Progenitor cell of endocrine pancreas (in vitro differentiated cells): ENCODE measurements around the gene KIAA1328. TPM values are rescaled to one million over a fixed set of nuclear protein-coding genes. Genes with fewer than 3 reads are reported as not detected.

Experiments used
- DNase-seq: peaks from one replicate; pipeline ENCODE4 v3.0.0; 2021; ENCODE audit warnings: low spot score; ENCODE audit not compliant: unreplicated experiment
- H3K27ac Mint-ChIP-seq: 2 replicates; pipeline ENCODE4 v1.8.0; 2021; ENCODE audit warnings: mild to moderate bottlenecking, moderate library complexity, mixed read lengths
- H3K27me3 Mint-ChIP-seq: 2 replicates; pipeline ENCODE4 v1.8.0; 2021; ENCODE audit warnings: mixed read lengths
- H3K36me3 Mint-ChIP-seq: 2 replicates; pipeline ENCODE4 v1.8.0; 2022; ENCODE audit warnings: mixed read lengths; ENCODE audit not compliant: insufficient read depth
- H3K4me1 Mint-ChIP-seq: 2 replicates; pipeline ENCODE4 v1.8.0; 2021; ENCODE audit warnings: low read depth, mixed read lengths
- H3K4me3 Mint-ChIP-seq: 2 replicates; pipeline ENCODE4 v1.8.0; 2021; ENCODE audit warnings: low read depth, mild to moderate bottlenecking, moderate library complexity, mixed read lengths
- H3K9me3 Mint-ChIP-seq: 2 replicates; pipeline ENCODE4 v1.8.0; 2021; ENCODE audit warnings: low read depth, mixed read lengths
- total RNA-seq: library from RNA; stranded (reverse); gene quantifications from 2 replicates; pipeline ENCODE4 v1.2.1, GENCODE V29; 2021
- TF ChIP-seq, protein P1 (sequence below): fragments of 200-600 bp; sonication (generic); IDR thresholded peaks from one replicate; pipeline ENCODE4 v1.5.0; 2021; ENCODE audit warnings: antibody characterized with exemption, mild to moderate bottlenecking; ENCODE audit not compliant: unreplicated experiment

Gene KIAA1328
- total RNA-seq, 1 donor from 2014 or later = 12.4 TPM

DNA sequence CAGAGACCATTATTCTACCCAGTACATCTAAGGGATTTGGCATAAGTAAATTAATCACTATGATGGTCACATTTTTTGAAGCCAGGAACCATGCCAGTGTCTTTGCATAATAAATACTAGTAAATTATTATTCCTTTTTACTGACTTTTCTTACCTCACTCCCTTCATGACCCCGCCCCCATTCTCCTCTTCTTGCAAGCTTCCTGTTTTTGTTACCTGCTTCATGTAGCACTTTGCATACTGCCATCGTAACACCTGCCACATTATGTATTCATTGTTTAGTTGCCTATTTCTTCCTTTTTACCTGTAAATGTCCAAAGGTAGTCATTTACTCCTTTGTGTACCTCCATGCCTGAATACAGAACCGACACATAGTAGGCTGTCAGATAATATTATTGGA is 309.5 kb downstream of the KIAA1328 start:
- H3K27ac Mint-ChIP-seq = no peak overlapping the region
- TF ChIP-seq, protein P1, sequence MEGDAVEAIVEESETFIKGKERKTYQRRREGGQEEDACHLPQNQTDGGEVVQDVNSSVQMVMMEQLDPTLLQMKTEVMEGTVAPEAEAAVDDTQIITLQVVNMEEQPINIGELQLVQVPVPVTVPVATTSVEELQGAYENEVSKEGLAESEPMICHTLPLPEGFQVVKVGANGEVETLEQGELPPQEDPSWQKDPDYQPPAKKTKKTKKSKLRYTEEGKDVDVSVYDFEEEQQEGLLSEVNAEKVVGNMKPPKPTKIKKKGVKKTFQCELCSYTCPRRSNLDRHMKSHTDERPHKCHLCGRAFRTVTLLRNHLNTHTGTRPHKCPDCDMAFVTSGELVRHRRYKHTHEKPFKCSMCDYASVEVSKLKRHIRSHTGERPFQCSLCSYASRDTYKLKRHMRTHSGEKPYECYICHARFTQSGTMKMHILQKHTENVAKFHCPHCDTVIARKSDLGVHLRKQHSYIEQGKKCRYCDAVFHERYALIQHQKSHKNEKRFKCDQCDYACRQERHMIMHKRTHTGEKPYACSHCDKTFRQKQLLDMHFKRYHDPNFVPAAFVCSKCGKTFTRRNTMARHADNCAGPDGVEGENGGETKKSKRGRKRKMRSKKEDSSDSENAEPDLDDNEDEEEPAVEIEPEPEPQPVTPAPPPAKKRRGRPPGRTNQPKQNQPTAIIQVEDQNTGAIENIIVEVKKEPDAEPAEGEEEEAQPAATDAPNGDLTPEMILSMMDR = no peak

DNA sequence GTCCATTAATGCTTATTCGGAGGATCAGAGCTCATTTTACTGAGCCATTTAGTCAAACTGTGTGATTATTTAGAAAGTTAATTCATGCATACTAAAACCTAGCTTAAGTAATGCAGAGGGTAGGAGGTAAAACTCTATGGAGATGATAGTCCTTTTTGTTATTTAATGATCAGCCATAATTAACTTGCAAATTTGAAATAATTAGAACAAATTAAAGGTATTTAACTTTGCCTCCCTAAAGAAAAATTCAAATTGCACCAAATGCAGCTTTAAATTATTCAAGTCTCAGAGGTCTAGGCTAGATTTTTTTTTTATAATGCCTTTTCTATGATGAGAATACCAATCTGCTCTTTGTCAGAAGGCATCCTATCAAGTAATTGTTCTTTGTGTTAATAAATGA is 310.9 kb downstream of the KIAA1328 start:
- Mint-ChIP-seq H3K4me3 (no peak overlapping the region), H3K4me1 (peaks cover 21% of the 10 kb centered on the region), H3K27ac (no peak overlapping the region), H3K27me3 (no peaks in the 10 kb centered on the region), H3K36me3 (peaks cover 4% of the 10 kb centered on the region), H3K9me3 (peaks cover 15% of the 10 kb centered on the region)
- DNase-seq = no peak
- TF ChIP-seq, protein P1 = no peak

More for the DNA sequence above, 309.5 kb downstream of the KIAA1328 start:
- Mint-ChIP-seq H3K27me3 (no peaks in the 10 kb centered on the region), H3K4me1 (peaks cover 21% of the 10 kb centered on the region), H3K4me3 (no peak overlapping the region), H3K9me3 (peaks cover 17% of the 10 kb centered on the region), H3K36me3 (peaks cover 4% of the 10 kb centered on the region)
- DNase-seq = no peak

DNA sequence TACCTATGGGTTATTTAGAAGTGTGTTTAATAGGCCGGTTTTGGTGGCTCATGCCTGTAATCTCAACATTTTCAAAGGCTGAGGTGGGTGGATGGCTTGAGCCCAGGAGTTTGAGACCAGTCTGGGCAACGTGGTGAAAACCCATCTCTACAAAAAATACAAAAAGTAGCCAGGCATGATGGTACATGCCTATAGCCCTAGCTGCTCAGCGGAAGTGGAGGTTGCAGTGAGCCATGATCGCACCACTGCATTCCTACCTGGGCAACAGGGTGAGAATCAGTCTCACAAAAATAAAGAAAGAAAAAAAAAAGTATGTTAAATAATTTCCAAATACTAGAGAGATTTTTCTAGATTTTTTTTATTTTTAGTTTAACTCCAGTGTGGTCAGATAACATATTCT is 316.0 kb downstream of the KIAA1328 start:
- no peaks in the 10 kb centered on the region for H3K27me3 Mint-ChIP-seq
- no peaks in the 10 kb centered on the region for H3K36me3 Mint-ChIP-seq

DNA sequence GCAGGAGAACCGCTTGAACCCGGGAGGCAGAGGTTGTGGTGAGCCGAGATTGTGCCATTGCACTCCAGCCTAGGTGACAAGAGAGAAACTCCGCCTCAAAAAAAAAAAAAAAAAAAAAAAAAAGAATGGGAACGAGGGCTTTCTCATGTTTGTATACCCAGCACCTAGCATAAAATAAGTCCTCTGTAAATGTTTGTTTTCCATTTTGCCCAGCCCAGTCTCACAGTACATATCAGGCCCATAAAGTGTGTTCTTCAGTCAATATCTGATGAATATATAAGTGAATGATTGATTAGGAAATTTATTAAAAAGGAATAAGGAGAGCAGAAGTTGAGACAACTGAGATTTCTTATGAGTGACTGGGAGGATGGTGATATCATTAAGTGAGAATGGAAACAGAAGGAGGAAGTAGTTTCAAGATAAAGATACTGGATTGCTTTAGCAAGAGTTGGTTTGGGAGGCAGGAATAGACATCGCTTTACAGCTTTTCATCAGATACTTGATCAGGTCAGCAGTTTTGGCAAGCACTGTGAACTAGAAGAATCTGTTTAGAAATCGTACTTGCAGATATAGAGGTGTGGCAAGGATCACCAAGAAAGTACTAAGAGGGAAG is 327.5 kb downstream of the KIAA1328 start:
- no peak overlapping the region for H3K4me3 Mint-ChIP-seq
- no peaks in the 10 kb centered on the region for H3K36me3 Mint-ChIP-seq
- peaks cover 4% of the 10 kb centered on the region for H3K9me3 Mint-ChIP-seq
- TF ChIP-seq, protein P1 = no peak
- no peaks in the 10 kb centered on the region for H3K27me3 Mint-ChIP-seq
- H3K4me1 Mint-ChIP-seq = peaks cover 25% of the 10 kb centered on the region
- DNase-seq = no peak
- H3K27ac Mint-ChIP-seq = no peak overlapping the region

More for the DNA sequence above, 316.0 kb downstream of the KIAA1328 start:
- TF ChIP-seq, protein P1 = no peak
- Mint-ChIP-seq H3K27ac (no peak overlapping the region), H3K4me1 (peaks cover 11% of the 10 kb centered on the region), H3K4me3 (no peak overlapping the region), H3K9me3 (no peaks in the 10 kb centered on the region)
- DNase-seq = no peak

DNA sequence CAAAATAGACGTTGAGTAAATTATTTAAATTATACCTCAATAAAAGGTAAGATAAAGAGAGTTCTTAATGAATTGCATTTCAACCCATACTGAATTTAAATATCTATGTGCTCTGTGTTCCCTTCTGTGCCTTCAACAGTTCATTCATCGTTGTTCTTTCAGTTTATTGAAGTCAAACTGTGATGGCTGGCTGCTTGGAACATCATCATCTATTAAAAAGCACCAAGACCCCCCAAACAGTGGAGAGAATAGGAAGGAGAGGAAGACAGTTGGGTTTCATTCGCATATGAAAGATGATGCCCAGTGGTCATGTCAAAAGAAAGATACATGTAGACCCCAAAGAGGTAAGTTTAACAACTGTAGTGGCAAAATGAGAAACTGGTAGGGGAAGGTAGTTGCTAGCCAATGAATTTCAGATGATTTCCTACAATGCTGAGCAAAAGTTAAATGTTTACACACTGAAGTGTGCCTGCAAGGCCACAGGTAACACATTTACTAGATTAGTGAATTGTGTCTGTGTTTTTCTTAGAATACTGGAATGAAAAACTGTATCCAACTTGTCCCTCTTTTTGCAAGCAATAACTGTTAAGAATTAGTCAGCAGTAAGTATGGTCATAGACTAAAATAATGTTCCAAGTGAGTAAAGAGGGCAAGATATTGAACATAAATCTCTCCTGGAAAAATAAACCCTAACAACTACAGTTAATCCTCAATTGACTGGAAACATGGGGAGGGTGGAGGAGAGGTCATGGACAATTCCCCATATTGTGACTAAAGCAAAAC is 331.3 kb downstream of the KIAA1328 start:
- no peak overlapping the region for H3K27ac Mint-ChIP-seq
- H3K36me3 Mint-ChIP-seq = no peaks in the 10 kb centered on the region
- no peaks in the 10 kb centered on the region for H3K27me3 Mint-ChIP-seq
- H3K4me3 Mint-ChIP-seq = no peak overlapping the region
- no peak for DNase-seq
- H3K4me1 Mint-ChIP-seq = peaks cover 18% of the 10 kb centered on the region
- TF ChIP-seq, protein P1 = no peak
- no peaks in the 10 kb centered on the region for H3K9me3 Mint-ChIP-seq
